Measurements from ENCODE around the gene EIF4G3. TPM values are rescaled to one million over a fixed set of nuclear protein-coding genes. Genes with fewer than 3 reads are reported as not detected.

Gene EIF4G3
- total RNA-seq, 1 experiment from 2014 or later = 72.0 TPM

DNA sequence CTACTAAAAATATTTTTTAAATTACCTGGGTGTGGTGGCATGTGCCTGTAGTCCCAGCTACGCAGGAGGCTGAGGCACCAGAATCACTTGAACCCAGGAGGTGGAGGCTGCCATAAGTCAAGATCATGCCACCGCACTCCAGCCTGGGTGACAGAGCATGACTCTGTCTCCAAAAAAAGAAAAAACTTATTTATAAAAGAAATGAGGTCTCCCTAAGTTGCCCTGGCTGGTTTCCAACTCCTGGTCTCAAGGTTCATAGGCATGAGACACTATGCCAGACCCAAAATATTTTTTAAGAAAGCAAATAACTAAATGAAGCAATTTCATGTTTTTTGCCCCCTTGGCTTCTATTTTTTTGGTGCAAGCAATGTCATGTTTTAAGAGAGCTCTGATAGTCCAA is 32.9 kb downstream of the EIF4G3 start:
- Histone ChIP-seq H2BK15ac (ENCODE audit: low read depth, low read length) (no peak overlapping the region), H3K23ac (ENCODE audit: insufficient read length, low read depth, low read length) (no peak overlapping the region), H3K18ac (ENCODE audit: insufficient read length, low read depth, low read length) (no peak overlapping the region), H3K9me3 (ENCODE audit: control insufficient read depth, low read depth, low read length) (no peaks in the 10 kb centered on the region), H3K27me3 (ENCODE audit: insufficient read depth, low read length) (no peaks in the 10 kb centered on the region), H3K9ac (ENCODE audit: extremely low read depth, insufficient read length, low read length) (no peak overlapping the region), H4K20me1 (ENCODE audit: control insufficient read depth, insufficient read depth, insufficient read length) (no peaks in the 10 kb centered on the region), H3K56ac (ENCODE audit: insufficient read length, low read depth, low read length) (no peak overlapping the region), H3K79me2 (ENCODE audit: insufficient read depth, low read length) (no peaks in the 10 kb centered on the region; the same call in 1 of the 2 replicates), H3K4me1 (ENCODE audit: insufficient read depth, low read length) (no peaks in the 10 kb centered on the region), H3K23me2 (ENCODE audit: insufficient read length, low read depth, low read length, poor library complexity, severe bottlenecking) (no peaks in the 10 kb centered on the region), H4K5ac (ENCODE audit: insufficient read length, low read depth, low read length) (no peak overlapping the region), H2BK12ac (ENCODE audit: insufficient read length, low read depth, low read length) (no peak overlapping the region), H2AFZ (ENCODE audit: low read length) (no peak overlapping the region), H3T11ph (ENCODE audit: low read length) (no peak overlapping the region), H2BK120ac (ENCODE audit: low read depth, low read length, poor library complexity, severe bottlenecking) (no peak overlapping the region), H2AK5ac (ENCODE audit: insufficient read length, low read length) (no peak overlapping the region), H3K4me2 (ENCODE audit: insufficient read depth, insufficient read length, low read length) (no peak overlapping the region), H4K8ac (replicated peaks; ENCODE audit: insufficient read length, low read depth, low read length) (no peak overlapping the region), H3K4ac (ENCODE audit: low read depth, low read length) (no peak overlapping the region), H3K27ac (ENCODE audit: insufficient read length, low read depth, low read length) (no peak overlapping the region), H3K79me1 (ENCODE audit: insufficient read depth, low read depth, low read length, poor library complexity, severe bottlenecking) (peaks cover 3% of the 10 kb centered on the region), H2BK5ac (ENCODE audit: insufficient read length, low read length) (no peak overlapping the region), H4K91ac (ENCODE audit: insufficient read length, low read depth, low read length) (no peak overlapping the region), H2BK20ac (ENCODE audit: low read depth, low read length, poor library complexity, severe bottlenecking) (no peak overlapping the region), H3K14ac (ENCODE audit: insufficient read depth, low read length) (no peak overlapping the region)
- Mint-ChIP-seq H3K4me3 (no peak overlapping the region), H3K4me1 (no peaks in the 10 kb centered on the region), H3K27me3 (ENCODE audit: low read depth) (no peaks in the 10 kb centered on the region), H3K27ac (no peak overlapping the region), H3K36me3 (ENCODE audit: insufficient read depth in 1 of 3, low read depth in 3 of 3) (peaks cover 6 to 28% (median 26%) of the 10 kb centered on the region in 3 experiments; a peak in 6 of 7 replicates), H3K9me3 (no peaks in the 10 kb centered on the region)
- no peak for DNase-seq
- TF ChIP-seq, protein P1, sequence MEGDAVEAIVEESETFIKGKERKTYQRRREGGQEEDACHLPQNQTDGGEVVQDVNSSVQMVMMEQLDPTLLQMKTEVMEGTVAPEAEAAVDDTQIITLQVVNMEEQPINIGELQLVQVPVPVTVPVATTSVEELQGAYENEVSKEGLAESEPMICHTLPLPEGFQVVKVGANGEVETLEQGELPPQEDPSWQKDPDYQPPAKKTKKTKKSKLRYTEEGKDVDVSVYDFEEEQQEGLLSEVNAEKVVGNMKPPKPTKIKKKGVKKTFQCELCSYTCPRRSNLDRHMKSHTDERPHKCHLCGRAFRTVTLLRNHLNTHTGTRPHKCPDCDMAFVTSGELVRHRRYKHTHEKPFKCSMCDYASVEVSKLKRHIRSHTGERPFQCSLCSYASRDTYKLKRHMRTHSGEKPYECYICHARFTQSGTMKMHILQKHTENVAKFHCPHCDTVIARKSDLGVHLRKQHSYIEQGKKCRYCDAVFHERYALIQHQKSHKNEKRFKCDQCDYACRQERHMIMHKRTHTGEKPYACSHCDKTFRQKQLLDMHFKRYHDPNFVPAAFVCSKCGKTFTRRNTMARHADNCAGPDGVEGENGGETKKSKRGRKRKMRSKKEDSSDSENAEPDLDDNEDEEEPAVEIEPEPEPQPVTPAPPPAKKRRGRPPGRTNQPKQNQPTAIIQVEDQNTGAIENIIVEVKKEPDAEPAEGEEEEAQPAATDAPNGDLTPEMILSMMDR (conservative IDR thresholded peaks at IDR 0.05) = no peak
- WGBS (ENCODE audit: extremely low coverage, insufficient read length, low lambda C conversion rate) = no CpG with 5 or more reads among the region's 2 CpGs
